Pons (tissue), 1 donor: Measurements from ENCODE around the gene ADARB2.
"Not testable (repeated sequence)": the region's sequence is repeated elsewhere in the genome, so short reads cannot be mapped to it uniquely, and the experiment has no call there.

Experiments used
- DNase-seq: peaks from one replicate; pipeline ENCODE4 v3.0.0-alpha.2; 2016; ENCODE audit warnings: low spot score

Gene ADARB2

GRCh38 chr10:1546431-1547110 lies 190.8 kb downstream of the ADARB2 start:
- peak; percentile 77 for DNase-seq

GRCh38 chr10:1545524-1545923 lies 191.8 kb downstream of the ADARB2 start:
- no peak for DNase-seq

GRCh38 chr10:1544929-1545328 lies 192.4 kb downstream of the ADARB2 start:
- peak; percentile 65 for DNase-seq

- no peak for DNase-seq
These were observed 193.1 kb downstream of the ADARB2 start for GRCh38 chr10:1544209-1544673.

- no peak for DNase-seq
These were observed 193.7 kb downstream of the ADARB2 start for GRCh38 chr10:1543596-1543995.

GRCh38 chr10:1542941-1543340 lies 194.4 kb downstream of the ADARB2 start:
- no peak for DNase-seq

- no peak for DNase-seq
These were observed 197.2 kb downstream of the ADARB2 start for GRCh38 chr10:1540144-1540543.

- DNase-seq: no peak
These were observed 198.1 kb downstream of the ADARB2 start for GRCh38 chr10:1539216-1539615.

- DNase-seq: no peak
These were observed 198.7 kb downstream of the ADARB2 start for GRCh38 chr10:1538531-1539061.

- DNase-seq: no peak
These were observed 199.2 kb downstream of the ADARB2 start for GRCh38 chr10:1538121-1538520.

GRCh38 chr10:1537449-1537848 lies 199.9 kb downstream of the ADARB2 start:
- not testable (repeated sequence) for DNase-seq

GRCh38 chr10:1536341-1536740 lies 201.0 kb downstream of the ADARB2 start:
- DNase-seq: no peak

GRCh38 chr10:1535301-1535965 lies 201.9 kb downstream of the ADARB2 start:
- DNase-seq: no peak

- DNase-seq: no peak
These were observed 202.5 kb downstream of the ADARB2 start for GRCh38 chr10:1534820-1535219.

GRCh38 chr10:1532636-1533035 lies 204.7 kb downstream of the ADARB2 start:
- no peak for DNase-seq

- DNase-seq: no peak
These were observed 205.3 kb downstream of the ADARB2 start for GRCh38 chr10:1531883-1532597.

- no peak for DNase-seq
These were observed 206.3 kb downstream of the ADARB2 start for GRCh38 chr10:1530871-1531517.

GRCh38 chr10:1529806-1530413 lies 207.4 kb downstream of the ADARB2 start:
- DNase-seq: no peak

GRCh38 chr10:1527951-1528350 lies 209.4 kb downstream of the ADARB2 start:
- DNase-seq: no peak

GRCh38 chr10:1526436-1527055 lies 210.8 kb downstream of the ADARB2 start:
- DNase-seq: no peak
